Stimulated activated CD8-positive, alpha-beta memory T cell treated with anti-CD3 and anti-CD28 coated beads, Interleukin-15, amount 100 ng/mL, for 1 hour (primary cell): ENCODE data around the gene PPP6R2.

Source experiments
- DNase-seq: peaks from one replicate; pipeline ENCODE4 v3.0.0-alpha.2; 2020; ENCODE audit warnings: low read depth

Gene PPP6R2

DNA sequence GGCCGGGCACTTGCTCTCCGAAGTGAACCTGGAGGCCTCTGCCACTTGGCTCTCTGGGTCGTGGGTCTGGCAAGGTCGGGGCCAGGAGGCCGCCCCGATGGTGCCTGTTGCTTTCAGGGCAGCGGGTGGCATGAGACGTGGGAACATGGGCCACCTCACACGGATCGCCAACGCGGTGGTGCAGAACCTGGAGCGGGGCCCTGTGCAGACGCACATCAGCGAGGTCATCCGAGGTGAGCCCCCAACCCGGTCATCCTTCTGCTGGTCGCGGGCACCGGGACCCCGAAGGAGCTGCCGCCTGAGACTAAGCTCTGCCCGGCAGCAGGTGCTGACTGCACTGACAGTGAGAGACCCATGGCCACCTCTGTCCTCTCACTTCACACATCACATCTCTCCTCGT, 91.7 kb downstream of the PPP6R2 start:
- DNase-seq: no peak

DNA sequence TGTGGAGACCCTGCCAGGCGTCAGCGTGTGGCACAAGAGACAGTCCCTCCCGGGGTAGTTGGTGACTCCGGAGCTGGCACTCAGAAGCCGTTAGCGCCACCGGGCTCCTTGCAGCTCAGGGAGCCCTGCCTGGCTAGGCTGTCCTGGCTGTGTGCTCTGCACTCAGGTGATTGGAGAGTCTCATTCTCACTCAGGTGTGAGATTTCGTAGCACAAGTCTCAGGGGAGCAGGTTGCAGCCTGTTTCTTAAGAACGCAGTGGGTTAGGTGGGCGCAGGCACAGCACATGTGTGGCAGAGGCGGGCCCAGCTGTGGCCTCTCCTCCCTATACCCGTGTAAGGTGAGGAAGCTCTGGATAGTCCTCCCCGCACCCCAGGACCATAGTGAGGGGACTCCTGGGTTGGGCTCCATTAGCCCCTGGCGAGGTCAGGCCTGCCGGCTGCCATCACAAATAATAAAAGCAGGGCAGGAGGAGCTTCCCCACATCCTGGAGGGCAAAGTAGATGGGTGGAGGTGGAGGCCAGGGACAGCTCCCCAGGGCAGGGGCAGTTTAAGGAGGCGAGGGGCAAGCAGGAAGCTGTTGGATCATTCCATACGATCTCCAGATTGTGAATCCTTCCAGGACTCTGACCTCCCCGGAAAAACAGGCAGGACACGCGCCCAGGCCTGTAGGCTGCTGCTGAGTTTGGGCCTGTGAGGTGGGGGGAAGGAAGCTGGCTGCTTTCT, 92.3 kb downstream of the PPP6R2 start:
- DNase-seq: no peak

DNA sequence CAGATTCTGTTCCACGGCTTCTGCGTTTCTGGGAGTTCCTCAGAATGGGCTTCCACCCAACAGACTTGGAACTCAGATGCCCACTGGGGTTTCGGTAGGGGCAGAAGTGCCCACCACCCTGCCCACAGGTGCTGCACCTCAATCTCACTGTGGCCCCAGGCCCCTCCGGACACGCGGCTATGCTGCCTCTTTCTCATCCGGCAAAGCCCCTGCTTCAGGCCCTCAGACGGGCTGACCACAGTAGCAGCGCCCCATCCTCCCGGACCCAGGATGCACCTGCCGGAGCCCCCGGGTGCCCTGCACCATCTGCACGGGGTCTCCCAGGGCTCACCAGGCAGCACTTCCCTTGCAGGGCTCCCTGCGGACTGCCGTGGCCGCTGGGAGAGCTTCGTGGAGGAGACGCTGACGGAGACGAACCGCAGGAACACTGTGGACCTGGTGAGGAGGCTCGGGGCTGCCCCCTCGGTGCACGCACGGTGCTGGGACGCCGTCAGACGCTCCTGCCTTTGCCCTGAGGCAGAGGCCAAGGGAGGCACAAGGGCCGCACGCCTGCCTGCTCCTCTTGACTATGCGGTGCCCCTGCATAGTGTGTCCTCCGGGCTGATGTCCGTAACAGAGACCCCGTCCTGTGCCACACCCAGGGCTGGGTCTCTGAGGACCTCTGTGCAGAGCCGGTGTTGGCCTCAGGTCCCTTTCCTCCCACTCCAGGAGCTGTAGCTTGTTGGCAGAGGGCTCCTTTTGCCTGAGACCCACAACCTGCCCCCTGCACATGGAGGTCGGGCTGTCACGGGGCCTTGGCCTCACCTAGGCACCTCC, 93.1 kb downstream of the PPP6R2 start:
- DNase-seq: no peak

GRCh38 chr22:50436841-50437341, 93.8 kb downstream of the PPP6R2 start:
- no peak for DNase-seq

DNA sequence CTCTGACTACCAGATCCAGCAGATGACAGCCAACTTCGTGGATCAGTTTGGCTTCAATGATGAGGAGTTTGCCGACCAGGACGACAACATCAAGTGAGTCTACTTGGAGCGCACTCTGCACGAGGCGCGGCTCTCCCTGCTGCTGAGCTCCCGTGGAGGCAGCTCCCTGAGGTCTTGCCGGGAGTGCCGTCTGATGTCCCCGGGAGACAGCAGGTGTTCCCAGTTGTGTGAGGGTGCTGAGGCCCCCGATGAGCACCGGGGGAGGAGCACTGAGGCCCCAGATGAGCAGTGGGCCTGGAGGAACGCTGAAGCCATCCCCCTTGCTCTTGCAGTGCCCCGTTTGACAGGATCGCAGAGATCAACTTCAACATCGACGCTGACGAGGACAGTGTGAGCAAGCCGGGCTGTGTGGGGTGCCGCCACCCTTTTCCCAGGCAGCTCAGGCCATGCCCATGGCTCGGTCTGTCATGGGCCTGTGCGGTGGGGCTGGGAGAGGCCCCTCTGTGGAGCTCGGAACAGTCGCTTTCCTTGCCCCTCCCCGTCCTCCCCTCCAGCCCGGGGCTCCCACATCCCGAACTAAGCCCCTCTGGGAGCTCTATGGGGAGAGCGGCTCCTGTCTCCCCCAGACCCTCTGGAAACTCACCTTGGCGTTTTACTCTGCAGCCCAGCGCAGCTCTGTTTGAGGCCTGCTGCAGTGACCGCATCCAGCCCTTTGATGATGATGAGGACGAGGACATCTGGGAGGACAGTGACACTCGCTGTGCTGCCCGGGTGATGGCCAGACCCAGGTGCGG, 94.6 kb downstream of the PPP6R2 start:
- DNase-seq: no peak

GRCh38 chr22:50438305-50439275, 95.5 kb downstream of the PPP6R2 start:
- no peak for DNase-seq

DNA sequence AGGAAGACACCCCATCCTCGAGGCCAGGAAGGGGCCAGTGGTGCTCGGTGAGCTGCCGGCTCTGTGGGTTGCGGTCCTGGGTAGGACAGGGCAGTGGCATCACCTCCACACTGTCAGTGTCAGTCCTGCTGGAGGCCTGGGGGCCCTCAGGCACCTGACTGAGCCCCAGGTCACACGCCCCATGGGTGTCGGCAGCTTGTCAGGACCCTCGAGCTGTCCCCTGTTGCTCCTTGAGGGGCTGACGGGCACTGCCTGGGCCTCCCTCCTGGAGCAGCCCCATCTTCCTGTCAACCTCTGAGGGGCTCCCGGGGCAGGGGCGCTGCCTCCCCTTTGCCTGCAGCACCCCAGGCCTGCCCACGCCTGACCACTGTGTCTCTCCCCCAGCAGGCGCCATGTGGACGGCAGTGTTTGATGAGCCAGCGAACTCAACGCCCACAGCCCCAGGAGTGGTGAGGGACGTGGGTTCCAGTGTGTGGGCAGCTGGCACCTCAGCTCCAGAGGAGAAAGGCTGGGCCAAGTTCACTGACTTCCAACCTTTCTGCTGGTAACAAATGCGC, 96.3 kb downstream of the PPP6R2 start:
- DNase-seq: no peak

DNA sequence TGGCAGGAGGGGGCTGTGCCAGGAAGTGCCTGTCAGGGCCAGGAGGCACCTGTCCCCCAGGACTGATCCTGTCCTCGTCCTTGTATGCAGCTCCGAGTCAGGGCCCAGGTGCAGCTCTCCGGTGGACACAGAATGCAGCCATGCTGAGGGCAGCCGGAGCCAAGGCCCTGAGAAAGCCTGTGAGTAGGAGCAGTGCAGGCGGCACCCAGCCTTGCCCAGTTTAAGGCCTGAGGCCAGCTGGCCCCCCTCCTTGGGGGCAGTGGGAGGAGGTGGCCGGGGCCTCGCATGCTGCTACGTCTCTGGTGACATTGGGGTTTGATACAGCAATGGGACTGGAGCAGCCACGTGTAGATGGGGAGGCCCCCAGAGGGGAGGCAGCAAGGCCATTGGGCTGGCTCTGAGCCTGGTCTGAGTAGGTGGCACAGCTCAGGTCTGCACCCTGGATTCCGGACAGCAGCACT, 96.8 kb downstream of the PPP6R2 start:
- no peak for DNase-seq

- no peak for DNase-seq
These were observed 97.6 kb downstream of the PPP6R2 start for GRCh38 chr22:50440544-50441249.

DNA sequence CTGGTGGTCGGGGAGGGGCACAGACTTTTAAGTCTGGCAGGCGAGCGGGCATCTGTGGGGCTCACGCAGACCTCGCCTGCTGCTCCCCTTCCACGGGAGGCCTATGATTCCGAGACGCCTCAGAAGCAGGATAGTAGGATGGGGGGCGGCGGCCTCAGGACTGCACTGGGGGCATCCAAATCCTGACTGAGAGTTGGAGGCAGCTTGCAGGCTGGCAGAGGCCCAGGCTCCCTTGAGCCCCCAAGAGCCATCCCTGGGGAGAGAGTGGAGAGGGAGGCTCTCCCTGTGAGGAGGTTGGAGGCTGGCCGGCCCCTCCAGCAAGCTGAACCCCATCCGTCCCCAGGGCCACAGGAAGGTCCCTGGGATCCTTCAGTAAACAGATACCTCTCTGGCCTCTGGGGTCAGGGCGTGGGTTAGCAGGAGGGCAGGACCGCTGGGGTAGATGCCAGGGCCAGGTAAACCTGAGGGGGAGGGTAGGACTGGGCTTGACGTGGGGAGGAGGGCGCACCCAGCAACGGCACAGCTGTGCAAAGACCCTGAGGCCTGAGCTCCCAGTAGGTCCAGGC, 98.4 kb downstream of the PPP6R2 start:
- DNase-seq: no peak

DNA sequence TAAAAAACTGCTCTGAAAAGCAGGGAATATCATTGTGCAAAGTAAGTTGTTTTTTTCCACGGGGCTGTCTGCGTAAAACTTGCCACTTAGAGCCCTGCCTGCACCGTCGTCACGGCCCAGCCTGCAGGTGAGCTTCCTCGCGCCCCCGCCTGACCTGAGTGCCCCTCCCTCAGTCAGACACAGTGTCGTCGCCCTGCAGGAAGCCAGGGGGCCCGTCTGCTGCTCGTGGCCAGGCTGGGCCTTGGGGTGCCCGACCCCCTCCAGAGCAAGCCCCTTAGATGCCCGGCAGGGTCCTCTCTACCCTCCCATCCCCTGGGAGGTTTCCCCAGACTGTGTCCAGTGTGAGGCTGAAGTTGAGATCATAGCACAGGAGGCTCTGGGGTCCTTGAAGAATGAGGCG, 100.1 kb downstream of the PPP6R2 start:
- no peak for DNase-seq

GRCh38 chr22:50443801-50444625, 100.9 kb downstream of the PPP6R2 start:
- no peak for DNase-seq

- no peak for DNase-seq
These were observed 101.5 kb downstream of the PPP6R2 start for GRCh38 chr22:50444663-50445062.

GRCh38 chr22:50445071-50445879, 102.1 kb downstream of the PPP6R2 start:
- DNase-seq: peak; percentile 9

GRCh38 chr22:50445880-50446707, 103.0 kb downstream of the PPP6R2 start:
- DNase-seq: no peak

- no peak for DNase-seq
These were observed 103.8 kb downstream of the PPP6R2 start for GRCh38 chr22:50446708-50447575.
